NCI-H526 (cell line): ENCODE measurements around the gene ITPRID2.
"Not testable (repeated sequence)": the region's sequence is repeated elsewhere in the genome, so short reads cannot be mapped to it uniquely, and the experiment has no call there.

Source experiments
- DNase-seq, 2 experiments: peaks; one replicate each; lab custom pipeline; 2025; lab: John Stamatoyannopoulos, UW

The ITPRID2 gene

DNA sequence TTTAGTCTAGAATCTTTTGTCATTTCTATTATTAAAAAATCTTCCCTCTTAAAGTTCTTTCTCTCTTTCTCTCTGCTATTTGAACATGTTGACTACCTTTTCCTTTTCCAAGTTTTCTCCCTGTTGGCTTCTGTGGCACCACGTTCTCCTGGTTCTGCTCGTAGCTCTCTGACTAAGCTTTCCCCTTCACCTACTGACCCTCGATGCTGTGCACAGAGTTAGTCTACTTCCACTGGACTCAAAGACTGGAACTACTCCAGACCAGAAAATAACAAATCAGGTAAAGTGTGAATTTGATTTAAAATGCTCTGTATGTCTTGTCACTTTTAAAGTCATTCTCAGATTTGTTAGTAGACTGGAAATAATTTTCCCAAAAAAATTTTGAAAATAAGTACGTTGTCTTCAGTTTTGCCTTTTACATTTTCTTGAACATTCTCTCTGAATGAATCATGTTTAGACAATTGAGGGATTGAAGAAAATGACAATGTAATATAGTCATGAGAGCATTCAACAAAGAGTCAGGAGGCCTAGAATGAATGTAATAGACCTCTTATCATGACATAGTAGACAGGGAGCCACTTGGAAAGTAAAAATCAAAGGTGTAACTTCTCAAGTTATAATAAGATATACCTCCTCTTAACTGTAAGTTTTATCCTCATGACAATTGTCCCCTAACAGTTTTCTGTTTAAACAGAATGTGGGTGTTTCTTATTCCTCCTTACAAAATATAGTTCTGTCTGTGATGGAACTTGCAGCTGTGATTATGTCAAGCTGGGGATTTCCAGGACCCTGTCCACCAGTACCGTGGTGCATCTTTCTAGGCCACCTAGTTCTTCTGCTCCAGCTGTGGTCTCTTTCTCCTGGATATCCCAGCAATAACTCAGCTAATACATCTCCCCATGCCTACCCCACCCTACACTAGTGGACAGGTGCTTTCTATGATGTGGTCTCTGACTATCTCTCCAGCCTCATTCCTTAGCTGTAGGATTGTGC, 25.5 kb downstream of the ITPRID2 start:
- no peak for DNase-seq

DNA sequence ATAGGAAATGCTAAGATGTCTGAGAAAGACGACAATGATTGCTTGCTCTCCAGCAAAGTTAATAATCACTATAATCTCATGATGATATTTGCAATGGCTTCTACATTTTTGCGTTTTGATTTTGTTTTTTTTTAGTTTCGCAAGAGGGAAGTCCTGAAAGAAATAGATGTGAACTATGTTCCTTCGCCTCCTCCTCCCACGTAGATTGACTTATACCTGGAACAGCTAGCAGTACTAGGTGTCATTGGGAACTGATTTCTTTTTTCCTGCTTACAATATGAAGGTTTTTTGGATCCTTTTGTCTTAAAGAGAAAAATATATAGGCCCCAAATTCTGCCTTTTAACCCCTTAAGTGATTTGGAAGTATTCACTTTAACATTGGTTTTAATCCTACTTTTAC, 26.7 kb downstream of the ITPRID2 start:
- no peak for DNase-seq

DNA sequence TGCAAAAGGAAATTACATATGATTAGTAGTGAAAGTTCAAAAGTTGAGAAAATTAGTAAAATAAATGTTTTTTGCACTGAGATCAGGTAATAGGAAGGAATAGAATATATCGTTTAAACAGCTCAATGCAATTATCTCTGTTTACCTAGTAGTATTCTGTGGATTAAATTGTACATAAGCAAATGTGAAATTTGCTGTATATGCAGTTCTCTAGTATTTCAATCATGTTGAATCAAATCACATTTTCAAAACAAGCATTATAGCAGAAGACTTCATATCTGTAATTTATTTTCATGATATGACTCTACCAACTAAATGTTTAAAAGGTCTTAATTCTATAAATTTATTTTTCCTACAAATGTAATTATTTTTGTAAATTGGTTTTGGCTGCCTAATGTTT, 31.6 kb downstream of the ITPRID2 start:
- no peak for DNase-seq

DNA sequence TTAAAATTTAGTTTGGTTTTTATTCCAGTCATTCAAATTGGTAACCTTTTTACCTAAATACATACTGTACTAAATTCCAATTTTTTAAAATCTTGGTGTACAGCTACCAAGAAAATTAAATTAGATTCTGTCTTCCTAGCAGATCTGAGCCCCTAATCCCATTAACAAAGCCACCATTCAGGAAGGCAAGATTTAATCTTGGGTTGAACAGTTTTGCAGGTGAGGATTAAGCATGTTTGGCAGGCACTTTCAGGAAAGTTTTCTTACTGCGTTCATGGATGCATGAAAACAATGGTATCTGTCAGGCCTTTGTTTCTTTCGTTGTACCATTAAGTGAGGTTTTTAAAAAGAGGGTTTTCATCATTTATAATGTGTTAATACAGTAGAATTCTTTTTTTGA, 32.8 kb downstream of the ITPRID2 start:
- no peak for DNase-seq

DNA sequence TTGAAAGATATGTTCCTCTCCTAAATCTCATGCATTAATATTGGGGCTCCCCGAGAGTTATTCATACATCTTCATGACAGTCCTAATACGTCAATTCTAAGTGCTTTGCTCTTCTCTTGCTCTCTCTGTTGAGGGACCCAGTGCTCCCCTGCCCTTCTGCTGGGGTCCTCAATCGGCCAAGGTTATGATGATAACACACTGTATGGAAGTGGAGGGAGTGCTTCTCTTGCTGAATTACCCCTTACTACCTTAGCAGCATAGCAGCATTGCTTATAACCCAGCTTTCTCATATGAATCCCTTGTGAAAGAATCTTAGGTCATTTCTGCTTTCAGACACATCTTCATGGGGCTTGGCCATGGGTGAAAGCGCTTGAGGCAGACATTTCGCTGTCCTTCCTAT, 43.2 kb downstream of the ITPRID2 start:
- no peak for DNase-seq

DNA sequence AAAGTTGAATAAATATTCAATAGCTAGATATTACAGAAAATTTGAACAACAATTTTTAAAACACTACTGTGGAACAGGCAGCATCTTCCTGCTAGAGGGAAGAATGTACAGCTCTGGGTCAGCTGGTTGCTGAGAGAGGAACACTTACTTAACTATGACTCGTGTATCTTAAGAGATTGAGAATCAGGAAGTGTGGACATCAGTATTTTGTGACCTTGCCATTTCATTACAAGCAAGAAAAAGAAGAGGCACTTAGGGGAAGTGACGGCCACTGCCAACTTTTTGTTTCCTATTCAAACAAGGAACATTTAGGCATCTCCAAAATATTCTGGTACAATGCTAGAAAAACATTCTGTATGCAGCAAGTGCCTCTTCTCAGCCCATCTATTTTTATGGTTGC, 45.9 kb downstream of the ITPRID2 start:
- no peak for DNase-seq

DNA sequence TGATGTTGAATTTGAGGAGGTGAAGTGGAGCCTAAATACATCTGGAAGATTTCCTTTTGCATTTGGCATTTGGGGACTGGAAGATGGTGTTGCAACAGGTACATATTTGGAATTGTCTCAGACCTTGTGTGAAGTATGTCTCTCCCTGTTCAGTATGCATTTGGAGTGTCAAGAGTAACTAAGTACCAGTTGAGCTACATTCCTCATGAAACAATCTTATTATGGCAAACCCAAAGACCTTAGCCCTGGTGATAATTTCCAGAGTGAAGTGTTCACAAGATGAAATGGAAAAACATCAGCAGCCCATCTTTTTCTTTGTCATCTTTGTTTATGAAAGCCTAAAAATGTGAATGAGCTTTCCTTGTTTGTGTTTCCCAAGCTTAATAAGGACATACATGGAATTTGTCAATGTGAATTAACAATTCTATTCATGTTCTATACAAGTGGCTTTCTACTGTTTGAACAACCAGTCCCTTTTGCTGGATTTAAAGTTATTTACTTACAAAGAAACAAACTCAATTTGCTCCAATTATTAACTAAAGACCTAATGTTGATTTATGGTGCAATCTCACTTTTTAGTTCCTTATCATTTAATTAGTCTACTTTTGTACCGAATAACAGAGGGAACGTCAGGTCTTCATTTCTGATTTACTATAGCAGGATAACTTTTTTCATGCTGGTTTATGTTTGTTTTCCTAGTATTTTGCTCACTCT, 52.0 kb downstream of the ITPRID2 start:
- no peak for DNase-seq

DNA sequence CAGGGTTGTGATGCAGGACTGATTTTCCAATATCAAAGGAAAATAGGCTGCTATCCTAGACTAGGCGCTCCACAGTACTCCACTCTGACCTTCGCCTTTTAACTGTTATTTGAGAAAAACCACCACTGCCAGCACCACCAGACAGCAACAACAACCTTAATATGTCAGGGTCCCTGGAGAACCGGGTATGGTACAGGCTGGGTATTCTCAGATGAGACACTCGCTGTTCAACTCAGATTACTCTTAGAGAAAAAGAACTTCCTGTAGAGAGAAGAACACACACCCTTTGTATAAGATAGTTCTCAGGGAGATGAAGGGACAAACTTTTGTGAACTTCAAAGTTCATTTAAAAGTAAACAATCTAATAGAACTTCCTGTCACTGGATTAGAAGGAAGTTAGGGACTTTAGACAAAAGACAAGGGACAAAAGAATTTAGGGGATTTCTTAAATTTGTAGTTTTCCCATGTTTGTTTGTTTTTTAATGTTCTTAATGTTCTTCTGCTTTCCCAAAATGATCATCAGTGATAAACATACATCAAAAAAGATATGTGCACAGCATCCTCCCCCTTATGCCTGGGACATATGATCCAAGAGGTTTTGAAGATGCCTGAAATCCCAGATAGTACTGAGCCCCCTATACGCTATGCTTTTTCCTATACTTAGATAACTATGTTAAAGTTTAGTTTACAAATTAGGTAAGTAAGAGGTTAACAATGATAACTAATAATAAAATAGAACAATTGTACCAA, 52.8 kb downstream of the ITPRID2 start:
- DNase-seq: no peak

DNA sequence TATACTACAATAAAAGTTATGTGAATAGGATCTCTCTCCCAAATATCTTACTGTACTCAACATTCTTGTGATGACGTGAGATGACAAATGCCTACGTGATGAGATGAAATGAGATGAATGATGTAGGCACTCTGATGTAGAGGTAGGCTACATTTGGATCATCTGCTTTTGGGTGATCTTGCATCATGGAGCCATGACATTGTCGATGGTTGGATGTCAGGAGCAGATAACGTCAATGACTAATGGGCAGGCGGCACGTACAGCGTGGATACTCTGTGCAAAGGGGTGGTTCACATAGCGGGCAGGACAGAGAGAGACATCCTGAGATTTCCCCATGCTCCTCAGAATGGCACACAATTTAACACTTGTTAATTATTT, 53.4 kb downstream of the ITPRID2 start:
- DNase-seq: no peak

DNA sequence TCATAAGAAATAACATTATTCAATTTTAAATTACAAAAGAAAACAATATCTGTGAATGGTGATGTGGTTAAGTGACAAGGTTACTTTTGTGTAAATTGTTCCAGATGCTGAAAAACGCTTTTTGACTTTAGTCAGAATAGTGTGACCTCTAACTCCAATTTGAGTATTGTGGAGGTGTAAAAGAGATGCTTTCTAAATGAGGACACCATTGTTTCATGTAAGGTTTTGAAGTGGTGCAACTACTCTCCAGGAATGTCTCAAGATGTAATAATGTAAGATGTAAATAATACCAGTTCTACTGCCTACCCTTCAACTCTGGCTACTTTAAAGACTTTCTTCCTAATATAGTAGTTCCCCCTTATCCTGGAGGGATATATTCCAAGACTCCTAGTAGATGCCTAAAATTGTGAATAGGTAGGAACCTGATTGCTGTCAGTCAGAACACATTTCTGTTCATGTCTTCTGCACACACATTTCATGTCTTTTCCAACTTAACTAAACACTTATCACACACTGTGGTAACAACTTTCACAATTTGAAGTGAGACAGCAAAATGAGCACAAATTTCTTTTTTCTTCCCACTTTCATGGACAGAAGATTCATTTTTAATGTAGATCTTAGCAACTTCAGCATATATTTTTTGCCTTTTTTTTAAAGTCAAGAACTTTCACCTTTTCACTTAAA, 55.1 kb downstream of the ITPRID2 start:
- DNase-seq: no peak

DNA sequence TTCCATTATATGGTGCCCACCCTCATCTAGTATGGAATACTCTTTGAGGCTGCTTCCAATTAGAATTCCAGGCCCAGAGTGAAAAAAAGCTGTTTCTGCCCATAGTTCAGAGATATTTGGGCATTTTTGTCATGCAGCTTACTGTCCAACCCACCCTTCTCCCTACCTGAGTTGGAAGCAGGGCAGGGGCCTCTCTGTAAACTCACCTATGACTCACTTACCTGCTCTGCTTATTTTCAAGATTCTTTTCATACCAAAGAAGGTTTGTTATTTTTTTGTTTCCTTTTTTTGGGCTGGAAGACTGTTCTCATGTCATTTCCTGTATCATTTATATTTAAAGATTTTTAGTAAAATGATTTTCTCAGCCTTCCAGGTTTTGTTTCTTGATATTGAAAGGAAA, 55.7 kb downstream of the ITPRID2 start:
- no peak for DNase-seq

DNA sequence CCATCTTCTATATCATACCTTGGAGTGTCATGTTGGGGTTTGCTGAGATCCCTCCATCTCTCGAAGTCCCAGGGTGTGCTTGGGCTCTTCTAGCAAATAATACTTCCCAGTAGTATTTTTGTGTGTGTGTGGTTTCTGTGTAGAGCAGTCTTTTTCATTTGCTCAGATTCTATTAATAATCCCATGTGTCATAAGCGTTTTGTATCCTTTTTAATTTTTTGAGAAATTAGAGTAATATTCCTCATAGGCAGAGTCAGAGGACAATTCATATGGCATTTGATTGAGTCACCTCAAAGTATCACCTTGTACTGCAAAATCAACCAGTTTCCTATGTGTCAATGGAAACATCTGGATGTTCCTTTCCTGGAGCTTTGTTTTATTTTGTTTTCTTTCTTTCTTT, 56.7 kb downstream of the ITPRID2 start:
- DNase-seq: no peak

DNA sequence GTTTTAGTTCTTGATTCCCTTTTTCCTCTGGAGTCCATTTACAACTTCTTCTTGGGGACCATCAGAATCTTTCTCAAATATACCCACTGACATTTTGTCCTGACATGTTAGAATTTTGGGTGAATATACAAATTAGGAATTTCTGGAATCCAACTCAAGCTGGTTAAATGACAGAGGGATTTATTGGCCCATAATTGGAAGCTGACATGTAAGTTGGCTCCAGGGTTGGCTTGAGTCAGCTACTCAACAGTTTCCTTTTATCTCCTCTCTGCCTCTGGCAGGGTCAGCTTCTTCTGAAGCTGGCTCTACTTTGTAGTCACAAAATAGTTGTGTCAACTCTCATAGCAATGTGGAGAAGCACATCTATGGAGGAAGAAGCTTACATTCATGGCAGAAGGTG, 57.5 kb downstream of the ITPRID2 start:
- DNase-seq: no peak

DNA sequence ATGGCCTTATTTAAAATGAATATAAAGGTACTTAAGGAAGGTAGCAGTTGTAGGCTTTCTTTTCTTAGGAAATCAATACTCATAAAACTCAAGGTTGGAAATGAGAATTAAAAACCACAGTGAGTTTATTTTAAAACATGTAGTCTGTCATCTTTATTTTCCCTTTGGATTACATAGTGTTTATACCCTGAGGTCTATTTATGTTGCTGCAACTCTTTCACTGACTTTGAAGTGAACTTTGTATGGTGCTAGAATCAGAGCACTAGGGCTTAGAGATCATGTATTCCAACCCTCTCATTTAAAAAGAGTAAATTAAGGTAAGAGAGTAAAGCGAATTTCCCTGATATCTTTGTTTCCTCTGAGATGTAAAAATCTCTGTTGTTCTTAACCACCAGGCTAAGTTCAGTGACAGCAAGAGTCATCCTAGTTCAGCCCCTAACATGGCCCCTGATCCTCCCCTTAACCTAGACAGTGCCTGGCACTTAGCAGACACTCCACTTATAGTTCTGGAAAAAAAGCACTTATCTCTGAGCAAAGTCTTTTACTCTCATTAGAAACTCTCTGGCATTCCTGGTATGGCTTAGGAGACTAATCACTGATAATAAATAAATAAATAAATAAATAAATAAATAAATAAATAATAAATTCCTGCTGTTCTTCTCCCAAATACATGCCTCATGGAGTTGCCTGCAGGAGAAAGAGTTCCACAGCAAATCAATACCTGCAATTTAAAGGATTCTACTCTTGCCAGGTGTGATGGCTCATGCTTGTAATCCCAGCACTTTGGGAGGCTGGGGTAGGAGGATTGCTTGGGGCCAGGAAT, 61.1 kb downstream of the ITPRID2 start:
- DNase-seq: no peak

DNA sequence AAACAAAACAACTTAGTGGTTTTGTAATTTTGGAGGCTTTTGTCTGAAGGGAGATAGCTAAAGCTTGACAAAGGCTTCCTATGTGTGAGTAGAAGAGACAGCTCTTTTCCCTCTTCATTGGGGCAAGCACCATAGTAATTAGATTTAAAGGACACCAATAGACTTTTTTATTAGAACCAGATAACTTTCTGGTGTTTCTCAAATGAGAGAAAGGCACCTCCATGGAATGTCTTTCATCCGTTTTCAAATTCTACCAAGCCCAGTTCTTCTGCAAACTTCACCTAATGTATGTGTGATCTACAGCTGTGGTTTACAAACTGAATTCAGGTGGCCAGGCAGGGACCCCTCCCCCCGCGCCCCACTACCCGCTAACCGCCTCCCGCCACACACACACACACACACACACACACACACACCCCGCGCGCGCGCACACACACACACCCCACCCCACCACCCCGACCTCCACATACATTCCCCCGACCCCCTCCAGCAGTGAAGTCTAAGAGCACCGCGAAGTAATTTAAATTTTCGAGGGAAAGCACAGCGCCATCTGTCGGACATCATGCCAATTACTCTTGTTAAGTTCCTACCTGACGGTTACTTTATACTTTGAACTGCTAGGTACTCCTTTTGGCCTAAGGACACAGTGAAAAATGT, 62.5 kb downstream of the ITPRID2 start:
- peak; percentile 16 to 49 for DNase-seq

DNA sequence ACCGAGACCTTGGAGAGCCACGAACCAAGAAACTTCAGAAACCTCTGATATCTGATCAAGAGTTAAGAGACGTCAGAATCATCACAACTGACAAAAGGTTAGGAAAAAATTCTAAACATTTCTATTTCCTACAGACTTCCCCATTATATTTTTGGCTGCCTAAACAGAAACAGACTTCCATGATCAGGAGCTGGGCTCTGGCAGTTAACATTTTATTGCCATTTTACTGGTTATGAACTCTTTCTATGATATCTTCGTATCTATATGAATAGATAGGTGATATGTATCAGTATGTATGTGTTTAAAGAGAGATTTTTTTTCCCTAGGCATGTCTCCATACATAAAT, 63.0 kb downstream of the ITPRID2 start:
- no peak for DNase-seq

DNA sequence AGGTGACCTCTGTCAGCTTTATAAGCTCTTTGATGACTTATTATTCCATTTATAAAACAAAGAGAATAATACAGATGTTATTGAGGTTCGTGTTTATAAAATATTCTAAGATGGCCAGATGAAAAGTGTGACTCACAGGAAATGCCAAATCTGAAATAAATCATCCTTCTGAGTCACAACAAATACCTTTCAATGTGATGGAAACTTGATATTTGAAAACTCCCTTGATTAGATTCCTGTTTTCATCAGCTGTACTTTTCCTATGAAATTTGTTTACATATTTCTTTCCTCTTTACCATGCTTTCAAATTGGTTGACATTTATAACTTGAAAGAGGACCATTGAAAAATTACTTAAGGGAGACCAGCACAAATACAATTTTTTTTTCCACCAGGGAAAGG, 63.5 kb downstream of the ITPRID2 start:
- no peak for DNase-seq

DNA sequence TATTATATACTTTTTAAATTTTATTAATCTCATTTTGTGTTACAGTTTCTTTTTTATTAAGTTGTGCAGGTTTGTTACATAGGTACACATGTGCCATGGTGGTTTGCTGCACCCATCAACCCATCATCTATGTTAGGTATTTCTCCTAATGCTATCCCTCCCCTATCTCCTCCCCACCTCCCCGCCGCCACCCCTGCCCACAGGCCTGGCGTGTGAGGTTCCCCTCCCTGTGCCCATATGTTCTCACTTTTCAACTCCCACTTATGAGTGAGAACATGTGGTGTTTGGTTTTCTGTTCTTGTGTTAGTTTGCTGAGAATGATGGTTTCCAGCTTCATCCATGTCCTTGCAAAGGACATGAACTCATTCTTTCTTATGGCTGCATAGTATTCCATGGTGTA, 64.3 kb downstream of the ITPRID2 start:
- not testable (repeated sequence) for DNase-seq

DNA sequence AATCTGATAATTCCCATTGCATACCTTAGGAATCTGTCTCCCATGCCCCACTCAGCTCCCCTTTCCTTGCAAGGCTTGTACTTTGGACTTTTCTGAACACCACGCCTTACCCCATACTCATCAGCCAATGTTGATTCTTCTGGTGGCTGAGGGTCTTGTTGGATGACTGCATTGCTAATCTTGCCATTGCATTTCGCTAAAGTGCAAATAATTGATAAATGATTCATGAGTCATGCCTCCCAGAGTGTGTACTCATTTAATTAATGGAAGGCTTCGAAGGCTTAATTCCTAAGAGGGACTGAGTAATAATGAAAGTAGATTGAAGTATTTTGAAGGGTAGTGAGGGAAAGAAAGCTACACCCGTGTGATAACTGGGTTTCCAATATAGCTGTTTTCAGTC, 66.1 kb downstream of the ITPRID2 start:
- DNase-seq: no peak

DNA sequence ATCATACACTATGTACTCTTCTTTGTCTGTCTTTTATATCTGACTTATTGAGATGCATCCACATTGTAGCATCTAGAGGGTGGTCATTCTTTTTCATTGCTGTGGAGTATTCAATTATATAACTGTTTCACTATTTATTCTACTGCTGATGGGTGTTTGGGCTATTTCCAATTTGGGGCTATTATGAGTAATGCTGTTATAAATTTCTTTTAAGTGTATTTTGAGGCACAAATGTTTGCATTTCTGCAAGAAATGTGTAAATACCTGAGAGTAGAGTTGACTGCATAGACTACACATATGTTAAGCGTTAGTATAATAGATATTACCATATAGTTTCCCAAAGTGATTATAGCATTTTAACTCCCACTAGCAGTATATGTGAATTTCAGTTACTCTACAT, 67.2 kb downstream of the ITPRID2 start:
- DNase-seq: no peak

DNA sequence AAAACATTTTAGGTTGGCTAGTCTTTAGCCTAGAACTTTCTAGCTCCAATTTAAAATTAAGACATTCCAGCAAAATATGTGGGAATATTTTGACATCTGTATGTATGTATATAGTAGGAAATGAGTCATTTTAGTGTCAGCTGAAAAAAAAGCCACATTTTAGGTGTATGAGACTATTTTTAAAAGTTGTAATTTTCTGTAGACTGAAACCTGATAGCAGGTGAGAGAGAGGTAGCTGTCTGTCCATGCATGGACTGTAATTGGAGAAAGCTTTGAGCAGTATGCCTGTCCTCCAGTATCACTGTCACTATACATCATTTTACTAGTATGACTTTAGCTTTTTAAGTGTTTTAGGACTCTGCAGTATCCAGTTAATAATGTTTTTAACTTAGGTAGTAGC, 68.0 kb downstream of the ITPRID2 start:
- DNase-seq: no peak
